HS-5 (cell line): ENCODE measurements around the gene CEP164.
A peak's percentile ranks its signal among the peaks of the same experiment; 100 is the strongest.

ENCODE experiments used
- DNase-seq: peaks from one replicate; pipeline ENCODE4 v3.0.0-alpha.2; 2012; ENCODE audit warnings: low read depth

Gene CEP164

DNA sequence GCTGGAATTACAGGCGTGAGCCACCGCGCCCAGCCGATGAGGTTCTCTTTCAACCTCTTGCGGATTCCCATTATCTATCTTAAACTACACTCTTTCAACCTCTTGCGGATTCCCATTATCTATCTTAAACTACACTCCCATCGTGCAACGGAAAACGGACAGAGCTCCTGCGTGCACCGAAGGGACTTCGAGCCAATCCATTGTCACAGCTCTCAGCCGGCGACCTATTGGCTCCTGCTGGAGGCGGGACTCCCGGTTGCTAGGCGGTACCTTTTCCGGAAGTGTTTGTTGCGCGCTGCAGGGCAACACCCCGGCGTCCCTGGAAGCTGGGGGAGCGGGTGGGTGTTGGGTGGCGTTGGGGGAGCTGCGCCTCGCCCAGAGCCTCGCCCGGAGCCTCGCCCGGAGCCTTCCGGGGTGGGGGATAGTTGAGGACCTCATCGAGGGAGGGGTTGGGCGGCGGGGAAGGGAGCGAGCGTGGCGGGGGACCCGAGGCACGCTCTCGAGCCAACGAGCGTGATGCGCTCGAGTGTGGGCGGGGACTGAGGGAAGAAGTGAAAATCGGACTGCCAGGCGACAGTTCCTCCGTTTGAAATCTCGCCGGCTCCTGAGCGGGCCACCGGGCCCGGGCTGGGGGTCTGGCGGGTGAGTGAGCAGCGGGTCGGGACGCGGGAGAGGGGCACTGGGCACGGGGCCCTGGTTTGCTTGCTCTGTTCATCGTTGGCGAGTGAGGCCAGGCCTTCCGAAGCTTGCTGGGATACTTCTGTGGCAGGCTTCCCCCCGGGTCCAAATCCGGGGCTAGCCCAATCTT lies at the start of gene CEP164:
Gene CEP164 (plus strand): TSS at position 288 of the 808 bp plus-strand sequence. CDS start 10,733 bp downstream, outside the sequence.
- DNase-seq, result peak; percentile 82

DNA sequence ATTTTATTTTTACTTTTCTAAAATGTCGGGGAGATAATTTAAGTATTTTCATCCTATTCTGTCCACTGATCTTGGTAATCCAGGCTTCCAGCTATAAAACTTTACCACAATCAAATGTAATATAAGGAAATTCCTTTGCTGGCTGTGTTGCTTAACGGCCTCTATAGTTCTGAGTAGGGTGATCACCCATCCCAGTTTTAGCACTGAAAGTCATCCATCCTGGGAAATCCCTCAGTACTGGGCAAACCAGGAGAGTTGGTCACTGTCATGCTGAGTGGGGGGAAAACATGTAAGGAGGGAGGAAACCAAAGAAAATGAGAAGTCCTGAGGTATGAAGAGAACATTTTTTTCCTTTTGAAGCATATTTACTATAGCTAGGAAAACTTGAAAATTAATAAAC lies 49.3 kb upstream of the CEP164 start:
- DNase-seq, result no peak

DNA sequence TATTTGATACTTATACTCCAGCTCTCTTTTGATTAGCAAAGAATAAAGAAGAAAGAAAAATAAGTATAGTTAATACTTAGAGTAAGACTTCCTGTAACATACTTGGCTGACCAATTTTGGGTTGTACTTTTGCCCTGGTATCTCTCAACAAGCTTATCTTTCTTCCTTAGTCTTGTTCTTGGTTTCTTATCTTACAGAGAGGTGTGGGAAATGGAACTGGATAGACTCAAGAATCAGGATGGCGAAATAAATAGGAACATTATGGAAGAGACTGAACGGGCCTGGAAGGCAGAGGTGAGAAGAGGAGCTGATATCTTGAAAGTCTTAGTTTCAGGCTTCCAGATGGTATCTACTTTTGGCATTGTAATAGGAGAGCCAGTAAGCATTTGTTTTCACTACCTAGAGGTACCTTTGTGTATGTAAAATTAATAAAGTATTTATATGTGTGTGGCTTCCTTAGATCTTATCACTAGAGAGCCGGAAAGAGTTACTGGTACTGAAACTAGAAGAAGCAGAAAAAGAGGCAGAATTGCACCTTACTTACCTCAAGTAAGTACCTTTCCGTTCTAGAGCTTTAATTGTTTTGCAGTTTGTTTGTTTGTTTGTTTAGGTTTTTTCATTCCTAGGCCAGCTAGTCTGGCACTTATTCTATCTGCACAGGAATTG lies 47.8 kb upstream of the CEP164 start:
- DNase-seq, result no peak

DNA sequence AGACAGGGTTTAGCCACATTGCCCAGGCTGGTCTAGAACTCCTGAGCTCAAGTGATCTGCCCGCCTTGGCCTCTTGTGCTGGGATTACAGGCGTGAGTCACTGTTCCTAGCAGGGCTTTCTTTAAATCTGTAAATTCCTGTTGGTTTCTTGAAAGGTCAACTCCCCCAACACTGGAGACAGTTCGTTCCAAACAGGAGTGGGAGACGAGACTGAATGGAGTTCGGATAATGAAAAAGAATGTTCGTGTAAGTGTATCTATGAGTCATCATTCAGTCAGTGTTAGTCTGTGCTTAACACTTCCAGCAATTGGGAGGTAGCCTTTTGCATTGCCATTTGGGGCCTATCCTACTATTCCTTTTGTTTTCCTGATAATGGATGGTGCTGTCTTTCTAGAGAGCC lies 46.5 kb upstream of the CEP164 start:
- peak; percentile 88 for DNase-seq

DNA sequence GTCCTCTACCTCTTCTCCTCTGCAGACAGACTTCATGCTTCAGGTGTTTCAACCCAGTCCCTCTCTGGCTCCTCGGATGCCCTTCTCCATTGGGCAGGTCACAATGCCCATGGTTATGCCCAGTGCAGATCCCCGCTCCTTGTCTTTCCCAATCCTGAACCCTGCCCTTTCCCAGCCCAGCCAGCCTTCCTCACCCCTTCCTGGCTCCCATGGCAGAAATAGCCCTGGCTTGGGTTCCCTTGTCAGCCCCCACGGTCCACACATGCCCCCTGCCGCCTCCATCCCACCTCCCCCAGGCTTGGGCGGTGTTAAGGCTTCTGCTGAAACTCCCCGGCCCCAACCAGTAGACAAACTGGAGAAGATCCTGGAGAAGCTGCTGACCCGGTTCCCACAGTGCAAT lies 45.8 kb upstream of the CEP164 start:
- no peak for DNase-seq

DNA sequence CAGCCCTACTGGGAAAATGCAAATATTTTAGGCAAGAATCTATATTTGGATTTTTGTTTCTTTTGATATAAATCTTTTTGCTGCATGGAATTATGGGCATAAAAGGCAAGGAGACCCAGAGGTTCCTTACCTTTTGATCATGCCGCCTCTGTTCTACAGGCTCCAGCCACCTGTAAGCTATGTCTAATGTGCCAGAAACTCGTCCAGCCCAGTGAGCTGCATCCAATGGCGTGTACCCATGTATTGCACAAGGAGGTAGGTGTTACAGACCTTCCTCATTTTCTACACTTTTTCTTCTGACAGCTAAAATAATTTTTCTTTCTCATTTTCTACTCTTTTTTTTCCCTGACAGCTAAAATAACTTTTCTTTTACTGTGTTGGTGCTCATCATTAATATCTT lies 44.7 kb upstream of the CEP164 start:
- DNase-seq, result no peak

DNA sequence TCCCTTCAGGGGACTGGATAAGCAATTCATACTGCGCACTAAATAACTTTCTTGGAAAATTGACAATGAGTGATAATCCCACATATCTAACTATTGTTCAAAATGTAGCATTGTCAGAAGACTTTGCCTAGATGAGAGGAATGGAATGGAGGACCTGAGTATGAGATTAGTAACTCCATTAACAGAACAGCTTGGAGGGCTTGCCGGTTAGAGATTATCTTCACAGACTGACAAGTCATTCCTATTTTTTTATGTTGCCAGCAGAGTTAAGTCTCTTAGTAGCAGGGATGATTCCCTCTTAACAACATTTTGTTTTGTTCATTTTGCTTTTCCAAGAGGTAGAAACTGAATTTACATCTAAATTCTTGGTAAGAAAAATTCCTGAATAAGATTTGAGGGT lies 43.6 kb upstream of the CEP164 start:
- DNase-seq, result no peak

DNA sequence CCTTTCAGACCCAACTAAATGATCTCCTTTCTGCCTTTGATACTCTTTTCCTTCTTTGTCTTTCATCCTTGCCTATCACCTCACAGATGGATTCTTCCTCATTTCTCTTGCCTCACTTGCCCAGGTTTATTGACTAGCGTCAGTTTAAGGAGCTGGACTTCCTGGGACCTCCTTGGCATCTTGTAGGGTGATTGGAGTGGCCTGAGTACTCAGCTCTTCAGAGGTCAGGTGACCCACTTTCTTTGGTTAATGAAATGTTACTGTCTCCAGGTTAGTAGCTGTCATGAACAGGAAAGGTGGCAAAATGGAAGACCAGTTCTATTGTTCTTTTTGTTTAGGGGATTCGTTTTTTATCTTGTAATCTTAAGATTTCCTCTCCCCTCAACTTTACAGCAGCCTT lies 41.1 kb upstream of the CEP164 start:
- no peak for DNase-seq

DNA sequence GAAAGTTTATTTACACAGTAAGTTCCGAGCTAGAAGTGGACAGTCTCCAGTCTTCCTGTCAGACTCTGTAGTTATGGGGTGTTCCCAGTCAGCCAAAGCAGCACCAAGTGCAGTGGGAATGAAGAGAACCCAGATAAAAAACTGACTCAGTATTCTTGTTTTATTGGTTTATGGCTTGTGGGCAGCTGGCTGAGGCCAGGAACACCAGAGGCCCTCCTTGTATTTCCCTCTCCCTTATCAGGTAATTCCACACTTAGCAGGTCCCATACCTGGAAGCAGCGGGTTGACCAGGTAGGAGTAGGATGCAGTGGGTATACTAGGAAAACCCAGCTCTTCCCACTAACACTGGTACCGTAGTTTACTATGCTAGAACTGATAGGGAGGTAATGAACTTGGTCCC lies 40.0 kb upstream of the CEP164 start:
- DNase-seq, result no peak

DNA sequence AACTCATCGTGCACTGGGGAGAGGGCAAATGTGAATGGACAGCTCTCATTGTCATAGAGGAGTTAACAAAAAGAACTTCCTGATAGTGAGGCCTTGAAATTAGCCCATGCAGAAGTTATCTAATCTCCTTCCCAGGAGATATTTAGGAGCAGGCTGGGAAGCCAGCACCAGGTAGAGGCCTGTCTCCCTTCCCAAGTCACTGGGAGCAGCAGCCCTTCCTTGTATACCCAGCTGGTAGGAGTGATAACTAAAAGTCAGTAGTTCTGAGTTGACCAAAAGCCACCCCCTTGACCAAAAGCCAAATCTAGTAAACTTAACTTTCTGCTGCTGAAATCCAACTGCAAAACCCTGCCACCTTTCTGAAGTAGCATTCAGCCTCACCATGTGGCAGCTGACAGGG lies 37.9 kb upstream of the CEP164 start:
- DNase-seq, result no peak

DNA sequence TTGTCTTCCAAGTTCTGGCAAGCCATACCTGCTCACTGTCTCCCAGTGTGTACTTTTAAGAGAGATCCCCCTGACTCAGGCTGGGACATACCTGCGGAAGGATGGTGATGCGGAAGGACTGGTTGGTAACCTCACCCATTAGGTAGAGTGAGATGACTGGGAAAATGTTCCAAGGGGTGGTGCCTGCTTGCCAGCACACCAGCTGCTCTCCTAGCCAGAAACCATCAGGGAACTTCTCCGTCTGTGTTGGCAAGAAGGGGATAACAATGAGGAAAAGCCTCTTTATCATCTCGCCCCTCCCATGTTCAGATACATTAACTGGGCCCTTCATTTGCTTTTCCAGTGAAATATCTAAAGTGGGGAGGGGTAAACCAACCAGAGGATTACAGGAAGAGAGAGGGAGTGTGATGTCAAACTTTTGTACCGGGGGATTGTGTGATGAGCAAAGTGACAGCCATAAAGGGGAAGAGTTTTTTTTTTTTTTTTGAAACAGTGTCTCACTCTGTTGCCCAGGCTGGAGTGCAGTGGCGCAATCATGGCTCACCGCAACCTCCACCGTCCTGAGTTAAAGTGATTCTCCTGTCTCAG lies 36.8 kb upstream of the CEP164 start, which contains the start of gene BACE1-AS:
Gene BACE1-AS (plus strand): TSS at position 538 of the 588 bp plus-strand sequence.
- DNase-seq, result no peak

DNA sequence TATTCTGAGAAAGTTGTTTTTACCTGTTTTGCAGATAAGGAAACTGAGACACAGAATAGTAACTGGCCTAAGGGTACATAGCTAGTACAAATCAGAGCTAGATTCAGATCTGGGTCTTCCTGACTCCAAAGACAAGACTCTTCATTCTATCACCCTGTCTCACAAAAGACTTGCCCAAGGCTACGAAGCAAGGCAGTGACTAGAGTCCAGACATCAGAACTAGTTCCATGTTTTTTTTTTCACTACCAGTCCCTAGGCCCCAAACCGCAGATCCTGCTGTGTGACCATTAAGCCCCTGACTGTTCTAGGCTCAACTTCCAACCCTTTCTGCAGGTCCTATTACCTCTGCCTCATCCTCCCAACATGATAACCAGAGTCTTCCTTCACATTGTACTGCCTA lies 35.0 kb upstream of the CEP164 start:
- DNase-seq, result no peak

DNA sequence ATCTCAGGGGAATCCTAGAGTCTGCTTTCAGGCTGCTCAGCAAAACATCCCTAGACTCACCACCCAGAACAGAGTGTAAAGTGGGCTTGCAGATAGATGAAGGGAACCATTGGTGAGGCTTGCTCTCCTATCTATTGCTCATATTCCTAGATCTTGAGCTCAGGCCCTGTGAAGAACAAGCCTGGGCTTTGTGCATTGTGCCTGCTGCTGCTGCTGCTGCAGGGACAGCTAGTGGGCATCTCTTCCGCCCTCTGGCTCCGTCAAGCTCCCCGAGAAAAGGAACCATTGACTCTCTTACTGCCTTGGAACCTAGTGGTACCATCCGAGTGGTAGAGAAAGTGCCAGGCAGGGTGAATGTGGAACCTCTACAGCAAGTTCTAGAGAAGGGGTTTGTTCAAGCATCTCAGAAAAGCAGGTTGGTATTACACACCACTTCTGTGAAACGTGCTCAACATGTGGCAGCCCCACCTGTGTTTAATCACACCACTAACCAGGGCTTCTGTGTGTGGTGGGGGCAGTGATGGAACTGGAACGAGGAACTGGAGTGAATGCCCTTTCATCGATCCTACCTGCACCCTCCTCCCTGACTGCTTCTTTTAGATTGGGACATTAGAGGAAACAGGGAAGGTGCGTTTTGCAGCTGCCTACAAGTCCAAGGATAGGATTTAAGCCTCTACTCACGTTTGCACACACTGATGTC lies 32.1 kb upstream of the CEP164 start:
- no peak for DNase-seq

DNA sequence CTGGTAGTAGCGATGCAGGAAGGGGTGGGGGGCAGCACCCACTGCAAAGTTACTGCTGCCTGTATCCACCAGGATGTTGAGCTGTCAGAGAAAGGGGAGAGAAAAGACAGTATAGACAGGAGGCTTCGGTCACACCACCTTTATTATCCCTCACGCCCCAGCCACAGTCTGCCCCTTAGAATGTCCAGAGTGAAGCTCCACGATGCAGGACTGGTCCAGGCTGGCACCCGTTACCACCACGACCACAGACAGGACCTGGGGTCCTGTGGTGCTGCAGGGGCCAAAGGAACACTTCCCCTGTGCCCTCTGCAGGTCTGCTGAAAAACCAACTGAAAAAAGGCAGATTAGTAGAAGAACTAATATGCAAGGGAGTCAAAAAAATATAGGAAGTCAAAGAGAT lies 30.8 kb upstream of the CEP164 start:
- no peak for DNase-seq

DNA sequence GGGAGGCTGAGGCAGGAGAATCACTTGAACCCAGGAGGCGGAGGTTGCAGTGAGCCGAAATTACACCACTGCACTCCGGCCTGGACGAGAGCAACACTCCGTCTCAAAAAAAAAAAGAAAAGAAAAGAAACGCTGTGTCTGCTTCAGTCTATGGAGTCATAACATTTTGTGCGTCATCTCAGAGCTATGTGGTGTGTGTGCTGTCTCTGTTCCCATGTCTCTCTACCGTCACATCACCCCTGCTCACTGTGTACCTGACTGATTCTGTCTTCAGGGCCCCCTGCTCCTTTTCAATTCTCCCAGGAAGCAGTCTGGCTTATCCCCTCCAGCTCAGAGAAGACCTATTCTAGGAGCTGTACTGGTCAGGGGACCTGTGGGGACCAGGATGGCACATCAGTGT lies 29.5 kb upstream of the CEP164 start:
- DNase-seq, result no peak

DNA sequence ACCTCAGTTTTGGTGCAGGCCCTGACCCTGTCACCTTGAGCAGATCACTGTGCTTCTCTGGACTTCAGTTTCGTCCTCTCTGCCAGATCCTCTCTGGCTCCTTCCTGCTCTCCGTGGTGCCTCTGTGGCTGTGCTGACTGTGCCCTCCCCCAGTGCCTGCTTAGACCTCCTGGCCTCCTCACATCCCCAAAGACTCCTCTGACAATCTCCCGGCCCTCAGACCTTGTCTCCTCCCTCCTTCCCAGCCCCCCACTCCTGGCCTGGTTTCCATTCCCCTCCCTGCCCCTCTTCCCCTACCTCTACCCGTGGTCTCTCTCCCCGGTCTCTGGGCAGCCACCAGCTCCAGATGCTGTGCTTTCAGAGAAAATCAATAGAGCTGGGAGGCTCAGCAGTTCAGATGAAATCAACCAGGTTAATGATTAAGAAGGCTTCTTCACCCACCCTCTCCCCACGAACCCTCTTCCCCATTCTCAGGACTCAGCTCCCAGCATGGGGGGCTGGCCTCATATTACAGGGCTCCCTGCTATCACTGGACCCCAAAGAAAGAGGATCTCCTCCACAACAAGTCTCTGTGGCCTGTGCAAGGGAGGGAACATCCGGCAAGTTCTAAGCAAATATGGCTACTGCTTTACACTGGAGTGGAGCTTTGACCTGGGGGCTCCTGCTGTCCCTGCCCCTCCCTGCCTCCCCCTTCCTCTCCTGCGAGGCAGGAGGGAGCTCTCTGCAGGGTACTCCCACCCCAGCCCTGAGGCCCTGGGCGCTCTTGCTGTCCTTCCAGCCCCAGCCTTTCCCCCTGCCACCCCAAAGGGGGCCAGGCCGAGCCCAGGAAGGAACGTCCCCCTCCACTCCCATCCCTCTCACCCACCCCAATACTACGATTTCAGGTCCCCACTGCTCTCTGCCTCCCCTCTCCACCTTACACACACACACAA lies 28.0 kb upstream of the CEP164 start:
- DNase-seq, result no peak

DNA sequence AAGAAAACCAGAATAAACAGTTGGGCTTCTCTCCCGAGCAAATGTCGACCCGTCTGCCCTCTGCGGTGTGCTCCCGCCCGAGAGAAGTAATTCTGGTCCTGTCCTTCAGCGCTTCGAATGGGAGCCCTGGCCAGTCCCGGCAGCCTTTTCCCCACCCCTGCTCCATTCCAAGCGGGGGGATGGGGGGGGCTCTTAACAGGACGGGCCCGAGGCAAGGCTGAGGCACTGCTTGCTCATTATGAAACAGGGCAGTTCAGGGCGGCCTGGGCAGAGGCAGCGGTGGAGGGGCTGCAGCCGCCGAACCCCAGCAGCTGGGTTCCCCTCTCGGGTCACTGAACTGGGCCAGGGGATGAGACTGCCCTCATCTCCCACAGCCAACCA lies 27.4 kb upstream of the CEP164 start:
- no peak for DNase-seq

DNA sequence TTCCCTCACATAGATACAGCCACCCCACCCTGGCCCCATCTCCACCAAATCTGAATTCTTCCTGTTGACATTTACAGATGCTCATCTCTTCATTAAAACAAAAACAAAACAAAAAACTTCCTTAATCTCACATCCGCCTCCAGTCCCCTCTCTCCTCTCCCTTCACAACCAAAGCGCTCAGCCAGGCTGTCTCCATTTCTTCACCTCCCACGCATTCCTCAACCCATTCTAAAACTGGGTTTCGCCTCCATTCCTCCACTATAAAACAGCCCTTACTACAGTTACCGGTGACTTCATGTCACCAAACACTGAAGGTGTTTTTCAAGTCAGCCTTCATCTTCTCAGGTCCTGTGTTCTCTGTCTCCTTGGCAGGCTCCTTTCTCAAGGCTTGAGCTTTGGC lies 26.9 kb upstream of the CEP164 start:
- no peak for DNase-seq

DNA sequence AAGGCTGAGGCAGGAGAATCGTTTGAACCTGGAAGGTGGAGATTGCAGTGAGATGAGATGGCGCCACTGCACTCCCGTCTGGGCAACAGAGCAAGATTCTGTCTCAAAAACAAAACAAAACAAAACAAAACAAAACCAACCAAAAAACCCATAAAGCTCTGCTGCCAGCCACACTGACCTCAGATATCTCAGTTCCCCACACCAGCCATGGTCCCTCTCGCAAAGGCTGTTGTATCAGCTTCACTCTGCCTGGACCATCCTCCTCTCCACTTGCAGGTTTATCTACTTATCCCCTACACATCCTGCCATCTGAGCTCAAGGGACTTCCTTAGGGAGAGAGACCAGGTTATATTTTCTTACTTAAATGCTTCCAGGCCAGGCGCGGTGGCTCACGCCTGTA lies 25.4 kb upstream of the CEP164 start:
- DNase-seq, result no peak

DNA sequence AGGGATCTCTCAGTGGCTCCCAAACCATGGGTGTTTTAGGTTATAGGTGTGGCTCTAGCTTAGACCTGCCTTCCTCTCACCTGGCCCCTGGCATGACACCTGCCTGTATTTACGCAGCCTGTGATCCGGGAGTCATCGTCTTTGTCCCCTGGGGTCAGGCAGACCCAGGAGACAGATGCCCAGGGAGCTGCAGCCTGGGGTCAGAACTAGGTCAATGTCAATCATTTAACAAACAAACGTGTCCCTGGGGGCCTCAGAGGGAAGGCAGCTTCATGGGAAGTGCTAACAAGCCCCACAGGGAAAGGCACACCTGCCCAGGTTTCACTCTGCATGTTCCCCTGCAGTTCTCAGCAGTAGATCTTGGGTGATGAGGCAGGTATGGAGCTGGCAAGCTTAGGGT lies 24.6 kb upstream of the CEP164 start:
- no peak for DNase-seq

DNA sequence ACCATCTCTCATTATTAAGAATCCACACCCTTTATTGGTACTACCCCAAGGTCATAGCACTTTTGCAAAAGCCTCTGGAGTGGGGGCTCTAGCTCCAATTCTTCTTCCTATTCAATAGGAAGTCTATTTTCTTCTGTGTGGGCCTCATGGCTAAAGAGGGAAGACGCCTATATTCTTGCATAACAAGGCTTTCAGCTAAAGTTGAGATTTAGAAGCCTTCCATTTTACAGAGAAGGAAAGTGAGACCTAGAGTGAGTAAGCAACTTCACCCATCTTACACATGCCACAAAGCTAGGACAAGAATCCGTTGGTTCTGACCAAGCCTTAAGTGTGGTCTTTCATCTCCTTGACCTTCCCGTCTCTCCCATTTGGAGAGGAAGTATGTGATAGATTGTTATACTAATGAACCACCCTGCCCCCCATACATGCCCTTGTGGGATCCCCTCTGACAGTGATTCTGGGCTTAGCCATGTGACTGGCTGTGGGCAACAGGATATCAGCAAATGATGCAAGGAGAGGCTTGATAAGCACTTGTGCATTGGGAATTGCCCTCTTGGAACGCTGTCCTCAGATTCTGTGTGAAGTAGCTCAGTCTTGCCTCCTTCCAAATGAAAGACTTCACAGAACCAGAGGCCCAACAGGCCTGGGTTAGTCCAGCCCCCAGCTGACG lies 23.9 kb upstream of the CEP164 start:
- no peak for DNase-seq
